CD4-positive, alpha-beta T cell treated with Interferon gamma for 1 hour (primary cell): ENCODE results near the gene SSU72.

Experiments
- DNase-seq: peaks from one replicate; pipeline ENCODE4 v3.0.0-alpha.2; 2020

SSU72 gene

DNA sequence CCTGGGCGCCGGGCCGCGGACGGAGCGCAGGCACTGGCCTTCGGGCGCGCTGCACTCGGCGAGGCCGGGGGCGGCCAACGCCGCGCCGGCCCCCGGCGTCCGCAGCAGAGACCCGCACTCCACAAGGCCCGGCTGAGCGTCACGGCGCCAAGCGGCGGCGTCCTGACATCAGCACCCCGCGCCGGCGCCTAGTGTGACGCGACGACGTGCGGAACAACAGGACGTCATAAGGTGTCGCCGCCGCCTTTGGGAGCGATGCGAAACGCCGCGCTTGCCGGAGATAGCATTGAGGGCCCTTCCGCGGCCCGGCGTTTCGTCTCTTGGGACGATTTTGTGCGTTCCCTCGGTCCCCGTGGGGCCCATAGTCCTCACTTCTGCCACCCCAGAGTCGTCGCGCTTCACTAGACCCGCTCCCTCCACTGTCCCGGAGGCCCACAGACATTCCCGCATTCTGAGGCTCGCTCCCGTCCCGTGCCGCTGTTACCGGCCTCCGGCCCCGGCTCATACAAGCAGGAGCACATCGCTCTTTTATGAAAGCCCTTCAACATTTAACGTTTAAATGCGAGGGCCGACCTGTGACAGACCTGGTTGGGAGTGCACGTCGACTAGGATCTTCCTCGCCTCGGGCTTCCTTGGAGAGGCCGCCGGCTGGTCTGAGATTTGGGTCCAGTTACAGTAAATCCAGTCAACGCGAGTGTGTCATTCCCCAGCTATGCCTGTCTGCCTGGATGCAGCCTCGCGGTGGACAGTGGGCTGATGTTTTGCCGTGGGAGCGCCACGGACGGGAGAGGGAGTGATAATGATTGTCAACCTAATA is at the start of gene SSU72:
Gene SSU72 (minus strand): TSS at position 143 of the 817 bp plus-strand sequence. CDS start 306 bp downstream, outside the sequence.
- peak; percentile 91 for DNase-seq

GRCh38 chr1:1623631-1624442 is 49.2 kb upstream of the SSU72 start:
- DNase-seq, result no peak

- DNase-seq, result no peak
Observed at GRCh38 chr1:1623181-1623630, 48.5 kb upstream of the SSU72 start.

GRCh38 chr1:1622788-1623094 is 48.1 kb upstream of the SSU72 start:
- DNase-seq, result no peak

DNA sequence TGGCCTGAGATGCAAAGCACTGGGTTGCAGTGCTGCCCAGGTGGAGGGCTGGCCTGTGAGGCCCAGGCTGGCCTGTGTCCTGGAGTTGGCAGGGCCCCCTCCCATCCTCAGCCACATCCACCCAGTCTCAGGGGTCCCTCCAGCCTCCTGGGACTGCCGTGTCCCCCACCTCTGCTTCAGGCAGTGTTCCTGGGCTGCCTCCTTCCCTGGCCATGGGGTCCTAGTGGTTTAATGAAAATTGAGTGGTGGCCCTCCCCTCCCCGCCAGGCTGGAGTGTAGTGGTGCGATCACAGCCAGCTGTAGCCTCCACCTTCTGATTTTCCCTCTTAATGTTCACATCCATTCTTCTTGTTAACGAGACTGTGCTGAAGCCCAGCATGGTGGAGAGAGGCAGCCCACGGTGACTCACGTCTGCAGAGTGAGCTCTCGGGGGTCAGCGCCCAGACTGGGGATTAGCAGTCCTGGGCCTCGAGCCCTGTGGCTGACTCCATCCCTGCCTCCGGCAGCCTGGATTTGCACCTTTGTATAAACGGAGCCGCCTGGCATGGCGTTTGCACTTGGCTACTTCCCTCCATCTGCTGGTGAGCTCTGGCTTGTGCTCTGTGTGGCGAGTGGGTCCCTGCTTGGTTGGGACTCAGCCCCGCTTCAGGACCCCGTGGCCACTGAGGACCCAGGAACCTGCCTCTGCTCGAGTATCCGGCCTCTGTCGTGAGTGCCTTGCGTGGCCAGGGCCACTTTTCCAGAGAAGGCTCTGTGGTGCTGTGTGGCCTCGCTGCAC is 47.5 kb upstream of the SSU72 start:
- DNase-seq, result no peak

DNA sequence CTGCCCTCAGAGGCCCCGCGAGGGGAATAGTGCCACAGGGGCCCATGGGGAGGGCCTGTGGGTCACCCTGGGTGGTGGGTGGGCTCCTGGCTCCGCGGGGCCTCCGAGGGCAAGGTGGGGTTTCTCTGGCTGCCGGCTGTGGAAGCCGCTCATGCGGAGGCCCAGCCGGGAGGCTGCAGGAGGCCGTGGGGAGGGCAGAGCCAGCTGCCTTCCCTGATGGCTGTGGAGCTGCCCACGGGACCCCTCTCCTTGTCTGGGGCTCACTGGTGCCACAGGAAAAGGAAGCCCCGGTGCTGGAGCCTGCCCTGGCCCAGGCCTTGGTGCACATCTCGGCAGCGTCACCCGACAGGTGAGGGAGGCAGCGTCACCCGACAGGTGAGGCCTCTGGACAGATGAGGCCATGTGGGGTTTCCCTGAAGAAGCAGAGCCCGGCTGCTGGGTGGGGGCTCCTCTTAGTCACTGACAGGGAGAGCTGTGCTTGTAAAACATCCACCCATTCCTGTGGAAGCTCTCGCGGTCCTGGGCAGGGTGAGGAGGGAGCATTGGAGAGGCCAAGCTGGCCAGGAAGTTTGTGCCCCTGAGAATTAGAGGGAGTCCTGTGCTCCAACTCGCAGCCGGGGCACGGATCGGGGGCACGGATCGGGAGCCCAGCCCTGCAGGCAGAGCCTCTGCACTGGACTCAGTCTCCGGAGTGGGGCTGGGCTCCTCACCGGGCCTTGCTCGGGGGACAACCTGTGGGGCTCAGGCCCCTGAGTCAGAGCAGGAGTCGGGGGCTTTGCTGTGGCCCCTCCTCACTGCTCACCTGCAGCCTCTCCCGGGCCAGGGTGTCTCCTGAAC is 46.7 kb upstream of the SSU72 start:
- DNase-seq, result no peak

DNA sequence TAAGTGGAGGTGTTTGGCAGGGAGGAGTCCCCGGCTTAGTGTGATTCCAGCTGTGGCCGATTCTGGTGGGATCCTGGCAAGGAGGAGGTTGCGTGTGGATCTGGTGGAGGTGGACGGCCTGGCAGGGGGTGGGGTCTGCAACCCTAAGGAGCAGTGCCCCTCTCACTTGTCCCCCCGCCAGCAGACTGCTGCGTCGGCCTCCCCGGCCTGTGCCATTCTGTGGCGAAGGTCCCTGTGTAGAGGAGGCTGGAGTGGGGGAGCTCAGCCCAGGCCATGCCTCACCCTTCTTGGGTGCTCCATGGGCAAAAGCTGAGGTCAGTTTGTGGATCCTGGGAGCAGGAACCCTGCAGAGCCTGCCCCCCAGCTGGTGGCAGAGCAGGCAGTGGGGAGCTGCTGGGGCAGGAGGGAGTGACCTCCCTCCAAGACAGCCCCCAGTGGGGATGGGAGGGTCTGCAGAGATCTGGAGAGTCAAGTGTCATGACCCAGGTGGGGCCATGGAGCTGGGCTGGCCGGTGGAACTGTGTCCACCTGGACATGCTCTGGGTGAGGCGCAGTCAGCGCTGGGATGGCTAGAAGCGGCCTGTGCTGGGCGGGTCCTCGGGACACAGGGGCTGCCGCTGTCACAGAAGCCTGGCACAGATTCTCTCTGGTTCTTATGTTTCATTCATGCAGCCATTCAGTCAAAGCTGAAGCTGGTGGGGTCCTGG is 45.9 kb upstream of the SSU72 start:
- no peak for DNase-seq

GRCh38 chr1:1619917-1620361 is 45.3 kb upstream of the SSU72 start:
- DNase-seq, result no peak

DNA sequence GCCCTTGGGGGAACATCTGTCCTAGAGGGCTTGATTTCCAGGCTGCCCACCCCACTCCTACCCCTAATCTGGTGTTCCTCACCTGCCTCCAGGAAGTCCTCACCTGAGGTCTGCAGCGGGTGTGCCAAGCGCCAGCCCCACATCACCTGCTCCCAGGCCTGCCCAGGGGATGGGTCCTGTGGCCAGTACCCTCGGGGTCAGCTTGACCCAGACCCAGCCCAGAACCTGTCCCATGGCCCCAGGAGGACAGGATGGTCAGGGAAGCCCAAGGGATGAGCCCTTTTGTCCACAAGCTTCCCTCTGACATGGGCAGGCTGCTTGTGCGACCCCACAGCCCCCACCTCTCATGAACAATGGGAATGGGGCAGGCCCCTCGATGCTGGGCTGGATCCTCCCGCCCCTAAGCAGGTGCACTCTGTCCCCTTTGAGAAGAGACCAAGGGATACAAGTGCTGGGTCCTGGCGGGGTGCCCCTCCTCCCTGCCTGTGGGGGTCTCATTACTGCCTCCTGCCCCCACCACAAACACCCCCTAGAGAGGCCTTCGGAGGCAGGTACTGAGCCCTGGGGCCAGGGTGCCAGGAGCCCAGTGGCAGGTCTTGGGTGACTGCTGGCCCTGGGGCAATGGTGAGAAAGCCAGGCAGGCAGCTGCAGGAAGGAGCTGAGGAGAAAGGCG is 43.9 kb upstream of the SSU72 start:
- DNase-seq, result no peak

- DNase-seq, result no peak
Observed at GRCh38 chr1:1617925-1618324, 43.3 kb upstream of the SSU72 start.

- DNase-seq, result no peak
Observed at GRCh38 chr1:1617516-1617915, 42.9 kb upstream of the SSU72 start.

- DNase-seq, result no peak
Observed at GRCh38 chr1:1616838-1617237, 42.2 kb upstream of the SSU72 start.

GRCh38 chr1:1616045-1616790 is 41.6 kb upstream of the SSU72 start:
- peak; percentile 57 for DNase-seq

DNA sequence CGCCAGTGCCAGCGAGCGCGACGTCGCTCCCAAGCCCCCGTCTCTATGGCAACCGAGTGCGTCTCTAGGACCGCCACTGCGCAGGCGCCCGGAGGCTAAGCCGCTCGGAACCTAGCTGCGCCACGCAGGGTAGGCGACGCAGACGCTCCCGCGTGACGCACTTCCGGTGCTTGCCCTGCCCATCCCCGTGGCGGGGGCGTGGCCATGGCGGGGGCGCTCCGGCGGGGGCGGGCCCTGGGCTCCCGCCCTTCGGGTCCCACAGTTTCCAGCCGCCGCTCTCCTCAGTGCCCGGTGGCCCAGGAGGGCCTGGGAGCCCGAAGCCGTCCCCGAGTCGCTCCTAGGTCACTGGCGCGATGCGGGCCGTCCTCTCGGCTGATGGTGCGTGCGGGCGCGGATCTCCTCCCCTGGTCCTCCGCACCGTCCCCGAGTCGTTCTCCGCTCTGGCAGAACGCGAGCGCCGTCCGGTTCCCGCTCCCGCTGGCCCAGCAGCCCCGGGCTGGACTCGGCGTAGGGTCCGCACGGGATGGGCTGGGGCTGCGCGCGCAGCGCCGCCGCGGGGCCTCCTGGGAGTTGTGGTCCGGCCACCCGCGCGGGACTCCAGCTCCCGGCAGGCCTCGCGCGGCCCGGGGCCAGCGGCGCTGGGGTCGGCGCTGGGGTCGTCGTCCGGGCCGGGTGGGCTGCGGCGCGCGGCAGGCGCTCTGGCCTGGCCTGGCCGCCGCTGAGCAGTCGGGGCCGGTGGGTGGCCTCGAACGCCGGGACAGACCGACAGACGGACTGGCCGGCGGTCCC is 40.8 kb upstream of the SSU72 start, which contains the start of gene MIB2:
Gene MIB2 (plus strand): TSS at position 245 of the 789 bp plus-strand sequence. CDS start 7,953 bp downstream, outside the sequence.
- peak; percentile 99 for DNase-seq

- no peak for DNase-seq
Observed at GRCh38 chr1:1614954-1615255, 40.2 kb upstream of the SSU72 start.

DNA sequence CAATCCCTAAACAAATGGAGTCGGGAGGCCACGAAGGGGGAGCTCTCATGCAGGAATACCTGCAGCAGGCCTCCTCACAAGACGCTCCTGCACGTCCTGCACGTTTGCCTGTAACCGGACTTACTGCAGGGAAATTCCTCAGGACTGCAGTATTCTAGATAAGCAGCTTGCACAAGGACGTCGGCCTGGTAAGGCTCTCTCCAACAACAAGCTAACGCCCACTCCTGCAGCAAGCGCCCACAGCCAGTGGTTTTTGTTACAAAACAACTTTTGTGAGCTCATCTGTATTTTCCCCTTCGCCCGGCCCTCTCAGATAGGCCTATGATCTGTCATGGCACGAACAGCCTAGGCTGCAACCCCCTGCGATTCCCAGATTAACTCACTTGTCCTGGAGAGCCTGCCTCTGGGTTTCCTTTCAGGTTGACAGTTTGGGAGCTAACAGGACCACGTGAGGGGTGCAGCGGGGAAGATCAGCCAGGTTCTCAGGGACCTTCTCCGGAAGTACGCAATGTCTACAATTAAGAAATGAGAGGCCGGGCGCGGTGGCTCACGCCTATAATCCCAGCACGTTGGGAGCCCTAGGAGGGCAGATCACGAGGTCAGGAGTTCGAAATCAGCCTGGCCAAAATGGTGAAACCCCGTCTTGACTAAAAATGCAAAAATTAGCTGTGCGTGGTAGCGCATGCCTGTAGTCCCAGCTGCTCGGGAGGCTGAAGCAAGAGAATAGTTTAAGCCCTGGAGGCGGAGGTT is 39.7 kb upstream of the SSU72 start:
- DNase-seq, result peak; percentile 71

DNA sequence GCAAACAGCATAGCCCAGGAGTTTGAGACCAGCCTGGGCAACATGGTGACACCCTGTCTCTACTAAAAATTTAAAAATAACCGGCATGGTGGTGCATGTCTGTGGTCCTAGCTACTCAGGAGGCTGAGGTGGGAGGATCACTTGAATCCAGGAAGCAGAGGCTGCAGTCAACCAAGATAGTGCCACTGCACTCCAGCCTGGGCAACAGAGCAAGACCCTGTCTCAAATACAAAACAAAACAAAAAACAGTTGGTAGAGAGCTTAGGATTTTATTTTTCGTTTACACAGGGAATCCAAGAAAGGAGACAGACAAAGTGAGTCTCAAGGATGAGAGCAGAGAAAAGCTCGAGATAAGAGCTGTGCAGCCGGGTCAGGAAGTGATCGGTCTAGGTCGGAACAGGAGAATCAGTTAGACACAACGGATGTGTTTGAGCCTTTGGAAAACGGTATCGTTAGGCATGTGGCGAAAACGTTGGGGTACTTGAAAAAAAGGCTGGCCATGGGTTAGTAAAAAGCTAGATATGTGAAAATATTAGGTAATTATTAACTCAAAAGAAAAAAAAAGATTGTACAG is 38.9 kb upstream of the SSU72 start:
- no peak for DNase-seq

GRCh38 chr1:1612104-1612400 is 37.4 kb upstream of the SSU72 start:
- no peak for DNase-seq

GRCh38 chr1:1610796-1611195 is 36.1 kb upstream of the SSU72 start:
- DNase-seq, result no peak
